Mammary microvascular endothelial cell (primary cell): ENCODE data around the gene PRRC2C. TPM values are rescaled to one million over a fixed set of nuclear protein-coding genes. Genes with fewer than 3 reads are reported as not detected.

ENCODE experiments used
- total RNA-seq: library from RNA; depleted of rRNA; stranded (reverse); fragments of >200 nt; gene quantifications from 2 replicates; pipeline ENCODE4 v1.2.3, GENCODE V29; 2015

PRRC2C gene
- total RNA-seq, result 63.7 and 65.2 TPM in 2 replicates

GRCh38 chr1:171485375-171486047 lies at the start of gene PRRC2C:
Gene PRRC2C, plus strand, starts transcription at chr1:171485530. Its CDS starts 26,559 bp downstream, at chr1:171512089.

GRCh38 chr1:171622152-171622462 lies 136.8 kb downstream of the PRRC2C start, which contains the start of gene MYOCOS:
Gene MYOCOS, plus strand, starts transcription at chr1:171622243. Its CDS starts 1,641 bp downstream, at chr1:171623884.

Other genes starting within 250 kb of the PRRC2C start
- gene FMO1, start 237.0 kb upstream of the PRRC2C start, total RNA-seq, result not detected in 2 replicates
- 0.27 and 0.64 TPM in 2 replicates for gene FMO4, start 171.3 kb upstream of the PRRC2C start, total RNA-seq
- gene MYOCOS, start 136.7 kb downstream of the PRRC2C start, total RNA-seq, result not detected in 2 replicates
- gene MYOC, start 167.2 kb downstream of the PRRC2C start, total RNA-seq, result not detected in 2 replicates